ENCODE data around the gene BLOC1S3.

DNA sequence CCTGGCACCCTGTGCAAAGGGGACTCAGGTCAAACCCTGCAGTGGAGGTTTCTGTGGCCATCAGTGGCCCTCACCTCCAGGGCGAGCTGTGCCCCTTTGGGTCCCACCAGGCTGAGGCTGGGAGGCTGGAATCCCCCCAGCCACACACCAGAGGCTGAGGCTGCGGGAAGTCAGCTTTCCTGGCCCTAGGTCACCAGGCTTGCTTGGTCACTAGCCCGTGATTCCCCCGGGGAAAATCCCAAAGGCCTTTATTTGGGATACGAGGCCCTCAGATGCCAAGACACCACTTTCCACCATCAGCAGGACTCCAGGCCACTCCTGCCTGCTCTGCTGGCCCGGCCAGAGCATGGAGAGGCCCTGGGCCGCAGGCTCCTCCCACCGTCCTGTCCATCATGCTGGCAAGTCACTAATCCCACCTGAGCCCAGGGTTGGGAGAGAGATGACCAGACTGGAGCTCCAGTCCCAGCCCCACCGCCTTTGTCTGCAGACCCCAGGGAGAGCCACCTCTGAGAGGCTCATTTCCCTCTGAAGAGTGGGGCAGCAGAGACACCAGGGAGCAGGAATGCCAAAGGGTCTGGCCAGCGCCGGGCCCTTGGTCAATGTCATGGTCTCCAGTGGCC is 22.5 kb upstream of the BLOC1S3 start:
- TF ChIP-seq, protein P1, sequence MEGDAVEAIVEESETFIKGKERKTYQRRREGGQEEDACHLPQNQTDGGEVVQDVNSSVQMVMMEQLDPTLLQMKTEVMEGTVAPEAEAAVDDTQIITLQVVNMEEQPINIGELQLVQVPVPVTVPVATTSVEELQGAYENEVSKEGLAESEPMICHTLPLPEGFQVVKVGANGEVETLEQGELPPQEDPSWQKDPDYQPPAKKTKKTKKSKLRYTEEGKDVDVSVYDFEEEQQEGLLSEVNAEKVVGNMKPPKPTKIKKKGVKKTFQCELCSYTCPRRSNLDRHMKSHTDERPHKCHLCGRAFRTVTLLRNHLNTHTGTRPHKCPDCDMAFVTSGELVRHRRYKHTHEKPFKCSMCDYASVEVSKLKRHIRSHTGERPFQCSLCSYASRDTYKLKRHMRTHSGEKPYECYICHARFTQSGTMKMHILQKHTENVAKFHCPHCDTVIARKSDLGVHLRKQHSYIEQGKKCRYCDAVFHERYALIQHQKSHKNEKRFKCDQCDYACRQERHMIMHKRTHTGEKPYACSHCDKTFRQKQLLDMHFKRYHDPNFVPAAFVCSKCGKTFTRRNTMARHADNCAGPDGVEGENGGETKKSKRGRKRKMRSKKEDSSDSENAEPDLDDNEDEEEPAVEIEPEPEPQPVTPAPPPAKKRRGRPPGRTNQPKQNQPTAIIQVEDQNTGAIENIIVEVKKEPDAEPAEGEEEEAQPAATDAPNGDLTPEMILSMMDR (optimal IDR thresholded peaks at IDR 0.05 in 1 of 3, IDR thresholded peaks at IDR 0.05 in 1 of 3, conservative IDR thresholded peaks at IDR 0.05 in 1 of 3; ENCODE audit: extremely low read depth in 1 of 3, insufficient read depth in 2 of 3, low read length in 3 of 3) = no peak
- TF ChIP-seq EZH2 (IDR thresholded peaks at IDR 0.05; ENCODE audit: low read length) = no peak

All from keratinocyte (primary cell).